NB4 (cell line): ENCODE measurements around the gene EVPLL.

Source experiments
- CTCF ChIP-seq: IDR thresholded peaks from one replicate; pipeline ENCODE4 v1.5.1; 2012; ENCODE audit warnings: low read depth, low read length
- POLR2A ChIP-seq: IDR thresholded peaks from 2 replicates; pipeline ENCODE4 v1.6.1; 2011; ENCODE audit warnings: mild to moderate bottlenecking; ENCODE audit not compliant: insufficient read length; ENCODE audit errors: extremely low read depth
- TF ChIP-seq, protein P1 (sequence below): IDR thresholded peaks from 2 replicates; pipeline ENCODE4 v1.6.1; 2011; ENCODE audit warnings: low read depth, low read length

- TF ChIP-seq CTCF = peak; percentile 3
- TF ChIP-seq, protein P1, sequence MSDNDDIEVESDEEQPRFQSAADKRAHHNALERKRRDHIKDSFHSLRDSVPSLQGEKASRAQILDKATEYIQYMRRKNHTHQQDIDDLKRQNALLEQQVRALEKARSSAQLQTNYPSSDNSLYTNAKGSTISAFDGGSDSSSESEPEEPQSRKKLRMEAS = no peak
- TF ChIP-seq POLR2A = no peak
Measured at GRCh38 chr17:18379246-18380146, 1.9 kb downstream of the EVPLL start.
